ENCODE data around the gene TMEM82. TPM values are rescaled to one million over a fixed set of nuclear protein-coding genes. Genes with fewer than 3 reads are reported as not detected.

TMEM82 gene
- total and polyA plus RNA-seq, 2 of the 13 experiments (the other 11 are each of a cell fraction or from before 2014, with no cell fraction given), result 0.24 to 0.97 TPM

DNA sequence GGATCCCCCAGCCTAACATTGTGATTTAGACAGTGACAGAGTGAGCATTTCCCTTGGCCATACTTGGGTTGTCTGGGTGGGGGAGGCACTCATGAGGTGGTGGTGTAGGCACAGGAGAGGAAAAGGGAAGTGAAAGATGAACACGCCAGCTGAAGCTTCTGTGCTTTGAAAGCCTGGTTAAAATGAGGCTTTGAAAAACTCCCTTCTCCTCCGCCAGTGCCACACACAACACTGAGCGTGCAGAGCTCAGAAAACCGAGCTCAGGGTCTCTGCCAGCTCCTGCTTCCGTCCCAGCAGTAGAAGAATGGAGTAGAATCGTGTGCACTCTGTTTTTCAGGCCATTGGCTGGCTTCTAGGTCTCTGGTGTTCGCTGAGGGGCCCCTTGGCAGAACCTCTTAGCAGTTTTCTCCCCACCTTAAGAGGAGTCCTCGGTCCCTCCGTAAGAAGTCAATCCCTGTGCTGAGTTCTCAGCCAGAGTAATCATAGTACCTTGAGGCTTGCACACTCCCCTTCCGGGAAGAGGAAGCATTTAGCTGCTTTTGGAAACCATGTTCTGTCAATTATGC is 45.3 kb upstream of the TMEM82 start:
- intact Hi-C loops (cut with micrococcal nuclease; ENCODE audit: unreplicated experiment), result no loop called here
- WGBS (ENCODE audit: low lambda C conversion rate), result 95% methylated on average over 10 of the region's 10 CpGs
- FAIRE-seq (no peak), ATAC-seq (no peak), DNase-seq (ENCODE audit: low spot score) (no peak)
- in situ Hi-C loops (cut with HindIII; ENCODE audit: extremely low pct_ligation_motif_present, low pct_unique_long_range_greater_than_20kb), result no loop called here
- peaks cover 4 to 6% of the 10 kb centered on the region in 2 experiments; a peak in 4 of 5 replicates for H3K36me3 ChIP-seq (replicated peaks in 1 of 2; ENCODE audit: control insufficient read depth in 1 of 2, insufficient read depth in 2 of 2, low read length in 2 of 2)
- H3K9me3 ChIP-seq (ENCODE audit: low read length), result no peaks in the 10 kb centered on the region
- H3K9ac ChIP-seq (ENCODE audit: insufficient read depth, low read depth, low read length), result no peak overlapping the region
- H3K4me2 ChIP-seq (ENCODE audit: low read depth, low read length), result no peak overlapping the region
- H3K79me2 ChIP-seq (ENCODE audit: insufficient read depth, low read length), result peaks cover 4% of the 10 kb centered on the region
- H3K27ac ChIP-seq (ENCODE audit: extremely low read length, insufficient read depth, low read length), result no peak overlapping the region
- no peaks in the 10 kb centered on the region for H3K27me3 ChIP-seq (ENCODE audit: control insufficient read depth in 1 of 2, insufficient read depth in 2 of 2, low read length in 2 of 2)
- BruUV-seq (replicated peaks), result no TSS peak
- TF ChIP-seq DNMT1 (CRISPR knock-in tag; IDR thresholded peaks at IDR 0.05) (no peak), ZNF251 (CRISPR knock-in tag; IDR thresholded peaks at IDR 0.05) (no peak), SALL2 (CRISPR knock-in tag; IDR thresholded peaks at IDR 0.05) (no peak), DMAP1 (CRISPR knock-in tag; IDR thresholded peaks at IDR 0.05) (no peak), JUND (CRISPR knock-in tag; IDR thresholded peaks at IDR 0.05) (no peak), ETV5 (CRISPR knock-in tag; IDR thresholded peaks at IDR 0.05; ENCODE audit: borderline replicate concordance) (no peak)
- ChIA-PET CTCF (ENCODE audit: low intra/inter-chr PET ratio, low total read pairs) (no interaction called here), POLR2A (interaction anchor here (0.8 to 1.2 kb wide), 2 partner anchors 9 to 12 kb away, joined by 3 read pairs; no protein-coding TSS in a partner anchor)
- H2AFZ ChIP-seq (ENCODE audit: low read length), result no peak overlapping the region
- H4K20me1 ChIP-seq (ENCODE audit: insufficient read depth, low read length), result no peaks in the 10 kb centered on the region
- no peak overlapping the region for H3K4me3 ChIP-seq (replicated peaks in 1 of 3; ENCODE audit: insufficient read depth in 1 of 3, low read depth in 2 of 3, low read length in 3 of 3)
- no peaks in the 10 kb centered on the region for H3K4me1 ChIP-seq (ENCODE audit: insufficient read depth, low read length)

DNA sequence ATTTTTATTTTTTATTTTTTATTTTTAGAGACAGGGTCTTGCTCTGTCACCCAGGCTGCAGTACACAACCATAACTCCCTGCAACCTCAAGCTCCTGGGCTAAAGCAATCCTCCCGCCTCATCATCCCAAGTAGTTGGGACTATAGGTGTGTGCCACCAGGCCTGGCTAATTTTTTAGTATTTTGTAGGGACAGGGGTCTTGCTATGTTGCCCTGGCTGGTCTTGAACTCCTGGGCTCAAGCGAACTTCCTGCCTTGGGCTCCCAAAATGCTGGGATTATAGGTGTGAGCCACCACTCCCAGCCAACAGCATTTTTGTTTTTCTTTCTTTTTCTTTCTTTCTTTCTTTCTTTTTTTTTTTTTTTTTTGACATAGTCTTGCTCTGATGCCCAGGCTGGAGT is 44.1 kb upstream of the TMEM82 start:
- Histone ChIP-seq H2AFZ (ENCODE audit: low read length) (no peak overlapping the region), H3K9ac (ENCODE audit: insufficient read depth, low read depth, low read length) (no peak overlapping the region), H3K4me3 (replicated peaks in 1 of 3; ENCODE audit: insufficient read depth in 1 of 3, low read depth in 2 of 3, low read length in 3 of 3) (no peak overlapping the region), H4K20me1 (ENCODE audit: insufficient read depth, low read length) (no peaks in the 10 kb centered on the region), H3K9me3 (ENCODE audit: low read length) (no peaks in the 10 kb centered on the region), H3K27me3 (ENCODE audit: control insufficient read depth in 1 of 2, insufficient read depth in 2 of 2, low read length in 2 of 2) (no peaks in the 10 kb centered on the region), H3K36me3 (replicated peaks in 1 of 2; ENCODE audit: control insufficient read depth in 1 of 2, insufficient read depth in 2 of 2, low read length in 2 of 2) (peaks cover 4 to 6% of the 10 kb centered on the region in 2 experiments; a peak in 4 of 5 replicates), H3K4me1 (ENCODE audit: insufficient read depth, low read length) (no peaks in the 10 kb centered on the region), H3K4me2 (ENCODE audit: low read depth, low read length) (no peak overlapping the region), H3K27ac (ENCODE audit: extremely low read length, insufficient read depth, low read length) (no peak overlapping the region), H3K79me2 (ENCODE audit: insufficient read depth, low read length) (peaks cover 4% of the 10 kb centered on the region)
- ATAC-seq, result no peak
- DNase-seq (ENCODE audit: low spot score), result no peak
- no peak for FAIRE-seq
- TF ChIP-seq, protein P1, sequence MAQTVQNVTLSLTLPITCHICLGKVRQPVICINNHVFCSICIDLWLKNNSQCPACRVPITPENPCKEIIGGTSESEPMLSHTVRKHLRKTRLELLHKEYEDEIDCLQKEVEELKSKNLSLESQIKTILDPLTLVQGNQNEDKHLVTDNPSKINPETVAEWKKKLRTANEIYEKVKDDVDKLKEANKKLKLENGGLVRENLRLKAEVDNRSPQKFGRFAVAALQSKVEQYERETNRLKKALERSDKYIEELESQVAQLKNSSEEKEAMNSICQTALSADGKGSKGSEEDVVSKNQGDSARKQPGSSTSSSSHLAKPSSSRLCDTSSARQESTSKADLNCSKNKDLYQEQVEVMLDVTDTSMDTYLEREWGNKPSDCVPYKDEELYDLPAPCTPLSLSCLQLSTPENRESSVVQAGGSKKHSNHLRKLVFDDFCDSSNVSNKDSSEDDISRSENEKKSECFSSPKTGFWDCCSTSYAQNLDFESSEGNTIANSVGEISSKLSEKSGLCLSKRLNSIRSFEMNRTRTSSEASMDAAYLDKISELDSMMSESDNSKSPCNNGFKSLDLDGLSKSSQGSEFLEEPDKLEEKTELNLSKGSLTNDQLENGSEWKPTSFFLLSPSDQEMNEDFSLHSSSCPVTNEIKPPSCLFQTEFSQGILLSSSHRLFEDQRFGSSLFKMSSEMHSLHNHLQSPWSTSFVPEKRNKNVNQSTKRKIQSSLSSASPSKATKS (CRISPR knock-in tag; IDR thresholded peaks at IDR 0.05), result no peak
- TF ChIP-seq ZNF121 (CRISPR knock-in tag; IDR thresholded peaks at IDR 0.05), result peak; percentile 17; the same call in 1 of the 2 replicates
- TF ChIP-seq ZNF772 (CRISPR knock-in tag; IDR thresholded peaks at IDR 0.05), result no peak
- TF ChIP-seq ZNF251 (CRISPR knock-in tag; IDR thresholded peaks at IDR 0.05), result no peak
- TF ChIP-seq, protein P2, sequence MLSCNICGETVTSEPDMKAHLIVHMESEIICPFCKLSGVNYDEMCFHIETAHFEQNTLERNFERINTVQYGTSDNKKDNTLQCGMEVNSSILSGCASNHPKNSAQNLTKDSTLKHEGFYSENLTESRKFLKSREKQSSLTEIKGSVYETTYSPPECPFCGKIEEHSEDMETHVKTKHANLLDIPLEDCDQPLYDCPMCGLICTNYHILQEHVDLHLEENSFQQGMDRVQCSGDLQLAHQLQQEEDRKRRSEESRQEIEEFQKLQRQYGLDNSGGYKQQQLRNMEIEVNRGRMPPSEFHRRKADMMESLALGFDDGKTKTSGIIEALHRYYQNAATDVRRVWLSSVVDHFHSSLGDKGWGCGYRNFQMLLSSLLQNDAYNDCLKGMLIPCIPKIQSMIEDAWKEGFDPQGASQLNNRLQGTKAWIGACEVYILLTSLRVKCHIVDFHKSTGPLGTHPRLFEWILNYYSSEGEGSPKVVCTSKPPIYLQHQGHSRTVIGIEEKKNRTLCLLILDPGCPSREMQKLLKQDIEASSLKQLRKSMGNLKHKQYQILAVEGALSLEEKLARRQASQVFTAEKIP (CRISPR knock-in tag; IDR thresholded peaks at IDR 0.05; ENCODE audit: borderline replicate concordance), result no peak
- TF ChIP-seq SKI (IDR thresholded peaks at IDR 0.05; ENCODE audit: partially characterized antibody), result no peak
- ChIA-PET CTCF (ENCODE audit: low intra/inter-chr PET ratio, low total read pairs) (no interaction called here), POLR2A (no interaction called here)
- BruUV-seq (replicated peaks), result no TSS peak
- 95% methylated on average over 2 of the region's 2 CpGs for WGBS (ENCODE audit: low lambda C conversion rate)
- intact Hi-C loops (cut with micrococcal nuclease; ENCODE audit: unreplicated experiment) (no loop called here), in situ Hi-C loops (cut with HindIII; ENCODE audit: extremely low pct_ligation_motif_present, low pct_unique_long_range_greater_than_20kb) (no loop called here)
